Endothelial cell of umbilical vein (primary cell): Measurements from ENCODE around the gene SLC8A2. TPM values are rescaled to one million over a fixed set of nuclear protein-coding genes. Genes with fewer than 3 reads are reported as not detected.

Source experiments
- BruUV-seq: library from RNA; stranded (reverse); fragments of 400-500 nt; replicated peaks from 2 replicates; lab custom pipeline; 2021; lab: Mats Ljungman, UMichigan
- CTCF ChIA-PET: fragments of 300-600, 350-600 bp; sonication (Branson Sonifier 250); formaldehyde crosslinking; loops from one replicate; lab custom pipeline; 2021; ENCODE audit warnings: antibody characterized with exemption, inconsistent platforms; lab: Charles Lee
- POLR2A ChIA-PET: fragments of 300-600, 350-600 bp; sonication (Branson Sonifier 250); formaldehyde crosslinking; loops from one replicate; lab custom pipeline; 2021; ENCODE audit warnings: antibody characterized with exemption, inconsistent platforms; lab: Charles Lee
- DNase-seq: peaks from one replicate; pipeline ENCODE4 v3.0.0-alpha.2; 2011; ENCODE audit warnings: low read depth, low spot score
- FAIRE-seq: peaks from 2 replicates; lab custom pipeline; 2011; peaks lifted over from hg19 to GRCh38; lab: Jason Lieb, UNC
- H2AFZ ChIP-seq: 2 replicates; pipeline ENCODE4 v1.6.0; 2012; ENCODE audit warnings: low read depth, low read length, control low read depth, inconsistent platforms
- H3K27ac ChIP-seq: 2 replicates; pipeline ENCODE4 v1.5.1; 2011; ENCODE audit warnings: low read depth, mild to moderate bottlenecking, control low read depth, low read length, moderate library complexity; ENCODE audit not compliant: insufficient read depth
- H3K27me3 ChIP-seq, 2 experiments: 2 replicates each; pipeline versions ENCODE4 v1.6.0 to v1.6.1; 2011; ENCODE audit warnings: low read length in 2 of 2, mixed read lengths in 1 of 2; ENCODE audit not compliant: control insufficient read depth in 2 of 2, insufficient read depth in 2 of 2
- H3K36me3 ChIP-seq, 2 experiments: 2 replicates in 1 of 2; 3 replicates in 1 of 2; pipeline ENCODE4 v1.5.1; 2011; ENCODE audit warnings: low read length in 2 of 2, mild to moderate bottlenecking in 1 of 2, moderate library complexity in 1 of 2; ENCODE audit not compliant: control insufficient read depth in 2 of 2, insufficient read depth in 2 of 2; ENCODE audit errors: extremely low read depth in 1 of 2
- H3K4me1 ChIP-seq: 3 replicates; pipeline ENCODE4 v1.5.1; 2011; ENCODE audit warnings: mild to moderate bottlenecking, low read length; ENCODE audit not compliant: control insufficient read depth, insufficient read depth; ENCODE audit errors: extremely low read depth
- H3K4me2 ChIP-seq: 2 replicates; pipeline ENCODE4 v1.6.1; 2011; ENCODE audit warnings: low read length, control low read depth, mixed read lengths; ENCODE audit not compliant: insufficient read depth
- H3K4me3 ChIP-seq, 3 experiments: fragments of 200-600 bp in 1 of 3; sonication (generic), shearing (Covaris generic) in 1 of 3; replicated peaks in 1 of 3; 2 replicates each; pipeline ENCODE4 v1.5.1; 2011 to 2016; ENCODE audit warnings: control low read depth in 3 of 3, low read length in 3 of 3, mild to moderate bottlenecking in 2 of 3, inconsistent platforms in 1 of 3, low read depth in 1 of 3, moderate library complexity in 1 of 3; ENCODE audit not compliant: insufficient read depth in 1 of 3
- H3K79me2 ChIP-seq: 2 replicates; pipeline ENCODE4 v1.6.0; 2012; ENCODE audit warnings: low read length, inconsistent platforms; ENCODE audit not compliant: control insufficient read depth, insufficient read depth
- H3K9ac ChIP-seq: replicated peaks from 2 replicates; pipeline ENCODE3; 2011; ENCODE audit warnings: low read length, control low read depth; ENCODE audit not compliant: insufficient read depth; ENCODE audit errors: extremely low read depth
- H3K9me1 ChIP-seq: replicated peaks from 3 replicates; pipeline ENCODE4 v1.6.0; 2011; ENCODE audit warnings: mild to moderate bottlenecking, low read length; ENCODE audit not compliant: control insufficient read depth, insufficient read depth; ENCODE audit errors: extremely low read depth
- H3K9me3 ChIP-seq: replicated peaks from 2 replicates; pipeline ENCODE4 v1.5.1; 2012; ENCODE audit warnings: low read length, inconsistent platforms; ENCODE audit not compliant: control insufficient read depth, insufficient read depth
- H4K20me1 ChIP-seq: replicated peaks from 2 replicates; pipeline ENCODE3; 2011; ENCODE audit warnings: mild to moderate bottlenecking, low read length; ENCODE audit not compliant: control insufficient read depth, insufficient read depth; ENCODE audit errors: extremely low read depth
- EZH2 ChIP-seq: IDR thresholded peaks from 2 replicates; pipeline ENCODE4 v1.6.1; 2012; ENCODE audit warnings: borderline replicate concordance, low read depth, mild to moderate bottlenecking, moderate library complexity, low read length, inconsistent platforms; ENCODE audit not compliant: severe bottlenecking
- FOS ChIP-seq: IDR thresholded peaks from 2 replicates; pipeline ENCODE4 v1.6.1; 2011; ENCODE audit warnings: mild to moderate bottlenecking, low read length, moderate library complexity, borderline replicate concordance; ENCODE audit not compliant: insufficient read depth
- GATA2 ChIP-seq: IDR thresholded peaks from 2 replicates; pipeline ENCODE4 v1.7.0; 2011; ENCODE audit warnings: low read depth, mild to moderate bottlenecking, moderate library complexity, mixed read lengths, low read length; ENCODE audit not compliant: insufficient read length, insufficient read depth
- MYC ChIP-seq: IDR thresholded peaks from one replicate; pipeline ENCODE4 v1.6.1; 2011; ENCODE audit warnings: mild to moderate bottlenecking, low read depth, low read length
- POLR2A ChIP-seq: IDR thresholded peaks from 2 replicates; pipeline ENCODE4 v1.6.1; 2012; ENCODE audit warnings: low read depth, mild to moderate bottlenecking, control low read depth, low read length
- POLR2AphosphoS5 ChIP-seq: IDR thresholded peaks from 2 replicates; pipeline ENCODE4 v1.6.1; 2012; ENCODE audit warnings: low read depth, mild to moderate bottlenecking, control low read depth, low read length, moderate library complexity; ENCODE audit not compliant: insufficient read depth
- dilution Hi-C: fragments of 300-500 bp; cut with MboI; formaldehyde crosslinking; loops from one replicate; pipeline ENCODE4 v1.15.0; 2019; ENCODE audit warnings: low sequenced_read_pairs; ENCODE audit not compliant: extremely low pct_ligation_motif_present
- intact Hi-C: fragments of 100-400 bp; cut with micrococcal nuclease; formaldehyde crosslinking; loops from one replicate; pipeline ENCODE4 v1.10.0; 2022
- polyA plus RNA-seq, 4 experiments: library from polyadenylated mRNA; depleted of rRNA in 3 of 4; stranded (reverse) in 3 of 4; unstranded in 1 of 4; fragments of >200 nt; gene quantifications; 2 replicates each; pipeline versions ENCODE4 v1.2.1 to v1.2.3, GENCODE V29; 2011 to 2012; ENCODE audit warnings: missing spikeins in 1 of 4
- total RNA-seq: library from RNA; stranded (reverse); gene quantifications from 2 replicates; pipeline ENCODE4 v1.2.3, GENCODE V29; 2021

SLC8A2 gene
- total and polyA plus RNA-seq, 2 donors (not counting 3 experiments of a cell fraction or from before 2014, with no cell fraction given), result not detected

DNA sequence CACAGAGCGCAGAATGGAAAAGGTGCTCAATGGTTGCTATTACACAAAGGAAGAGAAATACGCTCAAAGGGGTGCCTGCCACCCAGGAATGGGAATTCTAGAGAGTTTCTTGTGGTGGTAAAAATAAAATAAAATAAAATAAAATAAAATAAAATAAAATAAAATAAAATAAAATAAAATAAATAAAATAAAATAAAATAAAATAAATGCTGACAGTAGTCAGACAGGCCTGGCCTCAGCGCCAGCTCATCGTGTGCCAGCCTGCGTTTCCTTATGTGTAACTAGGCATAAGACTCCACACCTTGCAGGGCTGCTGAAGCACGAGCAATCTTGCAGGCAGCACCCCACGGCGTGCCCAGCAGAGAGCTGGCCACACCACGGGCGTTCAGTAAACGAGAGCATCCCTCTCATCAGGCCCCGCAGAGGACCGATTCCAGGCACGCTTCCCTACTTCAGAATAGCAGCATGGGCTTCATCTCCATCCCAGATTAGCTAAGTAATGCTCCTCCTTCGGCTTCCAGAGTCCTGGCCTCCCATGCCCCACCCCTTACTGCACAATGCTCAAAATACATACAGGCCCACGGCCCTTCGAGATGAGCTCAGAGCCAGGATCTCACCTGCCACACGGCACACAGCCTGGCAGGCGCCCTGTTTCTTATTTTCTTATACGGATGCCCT, 37.6 kb upstream of the SLC8A2 start:
- CTCF ChIA-PET, result interaction anchor here (0.7 to 1.7 kb wide), 7 partner anchors 8 to 198 kb away, joined by 3 to 8 read pairs (median 3); no protein-coding TSS in a partner anchor
- H3K9me3 ChIP-seq, result no peaks in the 10 kb centered on the region
- peak overlapping the region; percentile 11 for H3K4me2 ChIP-seq
- H3K9me1 ChIP-seq, result no peaks in the 10 kb centered on the region
- BruUV-seq, result no TSS peak
- DNase-seq (no peak), FAIRE-seq (peak; percentile 4)
- intact Hi-C loops, result no loop called here
- peaks cover 28% of the 10 kb centered on the region for H3K4me1 ChIP-seq
- no peaks in the 10 kb centered on the region for H4K20me1 ChIP-seq
- no peak overlapping the region for H2AFZ ChIP-seq
- H3K79me2 ChIP-seq, result peaks cover 69% of the 10 kb centered on the region
- TF ChIP-seq POLR2A (no peak), GATA2 (no peak), FOS (no peak), EZH2 (no peak), POLR2AphosphoS5 (no peak), MYC (no peak)
- POLR2A ChIA-PET, result no interaction called here
- no peak overlapping the region for H3K27ac ChIP-seq
- H3K4me3 ChIP-seq, result no peak overlapping the region
- H3K36me3 ChIP-seq, result peaks cover 0 to 2% of the 10 kb centered on the region in 2 experiments
- no peak overlapping the region for H3K9ac ChIP-seq
- dilution Hi-C loops, result no loop called here
- H3K27me3 ChIP-seq, result no peaks in the 10 kb centered on the region

DNA sequence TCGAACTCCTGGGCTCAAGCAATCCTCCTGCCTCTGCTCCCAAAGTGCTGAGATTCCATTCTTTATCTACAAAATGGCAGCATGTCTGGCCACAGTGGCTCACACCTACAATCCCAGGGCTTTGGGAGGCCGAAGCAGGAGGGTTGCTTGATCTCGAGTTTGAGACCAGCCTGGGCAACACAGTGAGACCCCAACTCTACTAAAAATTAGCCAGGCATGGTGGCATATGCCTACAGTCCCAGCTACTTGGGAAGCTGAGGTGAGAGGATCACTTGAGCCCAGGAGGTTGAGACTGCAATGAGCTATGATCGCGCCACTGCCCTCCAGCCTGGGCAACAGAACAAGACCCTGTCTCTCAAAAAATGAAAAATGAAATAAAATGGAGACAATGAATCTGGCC, 37.0 kb upstream of the SLC8A2 start:
- dilution Hi-C loops, result no loop called here

More for the DNA sequence above, 37.0 kb upstream of the SLC8A2 start:
- Histone ChIP-seq H3K9me3 (no peaks in the 10 kb centered on the region), H2AFZ (no peak overlapping the region), H3K27ac (no peak overlapping the region), H3K4me1 (peaks cover 23% of the 10 kb centered on the region), H3K27me3 (no peaks in the 10 kb centered on the region), H3K36me3 (peaks cover under 1 to 2% of the 10 kb centered on the region in 2 experiments), H3K4me3 (no peak overlapping the region), H3K9me1 (no peaks in the 10 kb centered on the region), H4K20me1 (no peaks in the 10 kb centered on the region), H3K79me2 (peaks cover 64% of the 10 kb centered on the region), H3K4me2 (no peak overlapping the region), H3K9ac (no peak overlapping the region)
- BruUV-seq, result no TSS peak
- FAIRE-seq (no peak), DNase-seq (no peak)
- TF ChIP-seq EZH2, result no peak
- TF ChIP-seq POLR2A, result no peak
- no peak for TF ChIP-seq MYC
- no peak for TF ChIP-seq FOS
- TF ChIP-seq POLR2AphosphoS5, result no peak
- CTCF ChIA-PET, result interaction anchor here (0.9 kb wide), 1 partner anchor 189 kb away, joined by 3 read pairs; no protein-coding TSS in a partner anchor
- POLR2A ChIA-PET, result no interaction called here
- intact Hi-C loops, result no loop called here
